HG03095 (cell line): ENCODE measurements around the gene RAB3GAP1.
"Not testable (repeated sequence)": the region's sequence is repeated elsewhere in the genome, so short reads cannot be mapped to it uniquely, and the experiment has no call there.

Experiments used
- ATAC-seq: cut with Tn5 transposase; IDR thresholded peaks from one replicate; pipeline ENCODE4 v1.9.1; 2021; ENCODE audit warnings: moderate library complexity; ENCODE audit not compliant: unreplicated experiment

The RAB3GAP1 gene

GRCh38 chr2:135052997-135053474, 944 bp downstream of the RAB3GAP1 start:
- peak; percentile 30 for ATAC-seq

- ATAC-seq = no peak
Observed at GRCh38 chr2:135055182-135055786, 3.2 kb downstream of the RAB3GAP1 start.

- no peak for ATAC-seq
Observed at GRCh38 chr2:135056790-135057189, 4.7 kb downstream of the RAB3GAP1 start.

GRCh38 chr2:135059577-135059976, 7.5 kb downstream of the RAB3GAP1 start:
- ATAC-seq = no peak

- ATAC-seq = no peak
Observed at GRCh38 chr2:135063210-135063609, 11.1 kb downstream of the RAB3GAP1 start.

- ATAC-seq = no peak
Observed at GRCh38 chr2:135064149-135064548, 12.1 kb downstream of the RAB3GAP1 start.

GRCh38 chr2:135066710-135067109, 14.6 kb downstream of the RAB3GAP1 start:
- no peak for ATAC-seq

- ATAC-seq = no peak
Observed at GRCh38 chr2:135072125-135072997, 20.3 kb downstream of the RAB3GAP1 start.

GRCh38 chr2:135074216-135074615, 22.1 kb downstream of the RAB3GAP1 start:
- no peak for ATAC-seq

GRCh38 chr2:135076556-135076955, 24.5 kb downstream of the RAB3GAP1 start:
- no peak for ATAC-seq

GRCh38 chr2:135078417-135078816, 26.3 kb downstream of the RAB3GAP1 start:
- no peak for ATAC-seq

- no peak for ATAC-seq
Observed at GRCh38 chr2:135086222-135086621, 34.1 kb downstream of the RAB3GAP1 start.

- ATAC-seq = not testable (repeated sequence)
Observed at GRCh38 chr2:135089597-135089996, 37.5 kb downstream of the RAB3GAP1 start.

- ATAC-seq = no peak
Observed at GRCh38 chr2:135091681-135092080, 39.6 kb downstream of the RAB3GAP1 start.

- ATAC-seq = no peak
Observed at GRCh38 chr2:135093193-135093592, 41.1 kb downstream of the RAB3GAP1 start.

GRCh38 chr2:135093670-135094330, 41.7 kb downstream of the RAB3GAP1 start:
- ATAC-seq = no peak

GRCh38 chr2:135094508-135094907, 42.4 kb downstream of the RAB3GAP1 start:
- ATAC-seq = no peak

GRCh38 chr2:135095591-135095990, 43.5 kb downstream of the RAB3GAP1 start:
- no peak for ATAC-seq

- ATAC-seq = no peak
Observed at GRCh38 chr2:135096665-135097446, 44.8 kb downstream of the RAB3GAP1 start.

GRCh38 chr2:135097532-135098231, 45.6 kb downstream of the RAB3GAP1 start:
- ATAC-seq = no peak
